Activated T-cell treated with anti-CD3 and anti-CD28 coated beads for 24 hours (primary cell): ENCODE data around the gene BBX.
"Not testable (repeated sequence)": the region's sequence is repeated elsewhere in the genome, so short reads cannot be mapped to it uniquely, and the experiment has no call there.

Experiments
- DNase-seq: peaks from one replicate; pipeline ENCODE4 v3.0.0-alpha.2; 2020; ENCODE audit warnings: low read depth

Gene BBX

DNA sequence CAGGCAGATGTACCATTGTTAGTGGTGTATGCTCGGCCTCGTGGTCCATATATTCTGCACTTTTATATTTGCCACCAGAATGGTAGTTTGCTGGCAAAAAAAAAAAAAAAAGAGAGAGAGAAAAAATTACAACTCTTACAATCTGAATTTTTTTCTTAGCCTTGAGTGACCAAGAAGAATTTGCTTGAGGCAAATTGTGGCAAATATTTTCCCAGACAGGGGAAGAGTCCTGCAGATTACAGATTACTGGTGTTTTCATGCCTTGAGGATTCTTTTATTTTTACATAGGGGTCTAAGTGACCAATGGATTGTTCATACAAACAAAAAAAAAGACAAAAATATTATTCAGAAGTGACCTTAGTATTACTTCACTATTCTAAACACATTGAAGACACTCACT lies 283.3 kb downstream of the BBX start:
- DNase-seq = no peak

DNA sequence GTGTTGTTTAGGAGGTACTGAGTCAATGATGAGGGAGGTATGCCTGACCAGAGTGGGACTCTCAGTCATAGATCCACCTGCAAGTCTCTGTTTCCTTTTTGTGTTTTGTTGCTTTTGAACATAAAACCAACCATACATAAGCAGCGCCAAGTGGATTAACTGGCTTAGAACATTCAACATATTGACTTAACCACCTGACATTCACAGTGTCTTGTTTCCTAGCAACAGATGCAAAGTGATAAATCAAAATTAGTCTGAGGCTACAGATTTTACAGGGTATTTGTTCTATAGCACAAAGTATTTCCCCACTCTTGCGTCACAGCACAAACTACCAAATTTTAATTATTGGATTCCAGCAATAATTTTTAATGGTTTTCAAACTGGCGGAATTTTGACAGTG lies 283.8 kb downstream of the BBX start:
- no peak for DNase-seq

DNA sequence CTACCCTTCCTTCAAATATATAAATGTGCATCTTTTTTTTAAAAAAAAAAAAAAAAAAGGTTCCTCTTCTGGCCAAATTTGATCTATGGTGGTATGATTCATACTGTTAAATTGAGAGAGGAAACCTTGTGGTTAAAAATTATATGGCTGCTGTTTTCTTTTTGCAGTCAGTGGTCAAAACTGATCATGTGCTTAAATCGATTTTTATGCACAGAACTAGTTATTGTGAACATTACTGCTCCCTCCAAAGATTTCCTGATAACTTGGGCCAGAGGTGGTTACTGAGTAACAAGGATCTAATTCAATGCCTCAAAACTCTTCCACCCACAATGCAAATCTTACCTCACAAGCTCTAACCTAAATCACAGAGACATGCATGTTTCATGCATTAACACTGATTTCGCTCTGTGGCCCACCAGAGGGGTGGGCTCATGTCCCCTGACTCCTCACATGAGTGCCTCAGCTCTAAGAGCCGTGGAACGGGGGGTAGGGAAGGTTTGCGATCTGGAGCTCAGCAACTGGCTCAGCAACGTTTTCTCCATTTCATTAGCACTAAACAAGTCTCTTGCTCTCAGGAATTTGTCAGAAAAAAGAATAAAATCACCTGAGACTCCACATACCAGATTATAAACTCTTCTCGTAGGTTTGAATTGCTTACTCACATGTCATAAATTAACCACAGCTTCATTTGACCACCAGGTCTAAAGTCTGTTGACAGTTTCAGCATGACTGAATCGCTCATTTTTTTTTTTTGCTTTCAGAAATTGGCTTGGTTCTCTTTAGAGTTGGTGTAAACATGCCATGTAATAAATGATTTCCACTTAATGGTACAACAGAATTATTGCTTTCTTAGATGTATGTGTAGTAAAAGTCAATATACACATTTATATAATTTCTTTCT lies 287.7 kb downstream of the BBX start:
- no peak for DNase-seq

DNA sequence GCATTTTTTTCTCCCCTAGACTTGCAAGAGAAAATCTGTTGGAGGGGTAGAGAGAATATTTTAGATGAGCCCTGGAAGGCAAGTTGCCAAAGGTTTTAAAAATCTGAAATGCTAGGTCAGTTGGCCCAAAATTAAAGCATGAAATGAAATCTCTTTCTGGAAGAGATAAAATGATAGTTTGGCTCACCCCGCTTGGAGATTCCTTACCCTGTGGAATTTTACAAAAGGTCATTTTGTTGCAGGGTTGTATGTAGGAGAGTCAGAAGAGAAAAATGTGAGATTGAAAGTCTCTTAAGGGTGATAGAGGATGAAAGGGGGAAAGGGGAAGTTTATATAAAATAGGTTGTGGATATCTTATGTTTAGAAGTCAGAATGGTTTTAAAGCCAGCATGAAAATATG lies 290.3 kb downstream of the BBX start:
- DNase-seq = no peak

DNA sequence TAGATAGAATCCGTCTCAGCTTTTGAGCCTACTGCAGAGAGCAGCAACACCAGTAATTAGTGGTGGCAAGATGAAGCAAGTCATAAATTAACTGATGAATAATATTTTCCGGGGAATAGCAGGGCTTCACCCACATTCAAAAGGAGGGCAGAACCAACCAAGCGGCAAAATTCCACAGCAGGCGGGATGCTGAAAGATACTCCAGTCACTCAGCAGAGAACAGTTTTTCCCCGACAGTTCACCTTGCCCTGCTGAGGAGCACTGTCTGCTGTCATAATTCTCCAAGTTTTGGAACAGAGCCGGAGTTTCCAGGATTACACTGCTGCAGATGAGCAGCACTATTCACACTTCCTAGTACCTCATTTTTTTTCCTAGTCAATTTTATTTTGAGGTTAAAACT lies 293.3 kb downstream of the BBX start:
- no peak for DNase-seq

DNA sequence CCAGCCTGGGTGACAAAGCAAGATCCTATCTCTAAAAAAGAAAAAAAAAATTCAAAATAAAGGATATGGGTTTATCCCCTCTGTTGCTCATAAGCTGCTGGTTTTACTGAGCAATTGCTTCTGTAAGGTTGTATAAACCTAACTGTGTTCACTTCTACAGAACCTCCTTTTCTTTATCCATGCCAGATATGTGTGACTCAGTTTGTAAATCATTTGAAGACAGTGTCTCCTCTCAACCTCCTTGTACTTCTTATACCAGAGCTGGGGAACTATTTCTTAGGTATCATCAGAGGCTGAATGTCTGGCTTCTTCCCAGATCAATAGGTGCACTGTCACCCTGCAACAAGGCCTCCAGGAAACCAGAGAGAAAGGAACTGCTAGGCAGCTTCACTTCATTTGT lies 294.3 kb downstream of the BBX start:
- DNase-seq = no peak

DNA sequence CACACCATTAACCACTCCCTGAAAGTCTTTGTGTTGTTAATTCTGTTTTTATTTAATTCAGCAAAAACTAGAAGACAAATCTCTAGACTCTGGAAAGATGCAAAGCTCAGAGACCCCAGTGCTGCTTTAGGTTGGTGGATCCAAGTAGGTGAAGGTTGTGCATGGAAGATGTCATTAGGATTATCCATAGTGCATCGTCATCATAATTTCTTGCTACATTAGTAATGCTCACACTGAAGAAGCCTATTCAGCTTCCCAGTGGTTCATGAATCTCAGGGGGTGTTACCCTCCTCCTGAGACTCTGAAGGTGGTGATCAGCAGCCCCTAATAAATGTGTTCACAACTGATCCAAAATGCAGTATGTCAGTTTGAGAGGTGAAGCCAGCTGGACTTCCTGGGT lies 295.3 kb downstream of the BBX start:
- DNase-seq = no peak

DNA sequence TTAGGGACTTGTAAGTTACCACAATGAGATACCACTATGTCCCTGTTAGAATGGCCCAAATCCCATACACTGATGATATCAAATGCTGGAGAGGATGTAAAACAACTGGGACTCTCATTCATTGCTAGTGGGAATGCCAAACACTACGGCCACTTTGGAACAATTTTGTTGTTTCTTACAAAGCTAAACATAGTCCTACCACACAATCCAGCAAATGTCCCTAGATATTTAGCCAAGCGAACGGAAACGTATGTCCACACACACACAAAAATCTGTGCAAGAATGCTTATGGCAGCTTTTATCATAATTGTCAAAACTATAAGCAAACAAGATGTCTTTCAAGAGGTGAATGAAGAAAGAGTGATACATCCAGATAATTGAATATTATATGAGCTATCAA lies 296.9 kb downstream of the BBX start:
- DNase-seq = no peak

DNA sequence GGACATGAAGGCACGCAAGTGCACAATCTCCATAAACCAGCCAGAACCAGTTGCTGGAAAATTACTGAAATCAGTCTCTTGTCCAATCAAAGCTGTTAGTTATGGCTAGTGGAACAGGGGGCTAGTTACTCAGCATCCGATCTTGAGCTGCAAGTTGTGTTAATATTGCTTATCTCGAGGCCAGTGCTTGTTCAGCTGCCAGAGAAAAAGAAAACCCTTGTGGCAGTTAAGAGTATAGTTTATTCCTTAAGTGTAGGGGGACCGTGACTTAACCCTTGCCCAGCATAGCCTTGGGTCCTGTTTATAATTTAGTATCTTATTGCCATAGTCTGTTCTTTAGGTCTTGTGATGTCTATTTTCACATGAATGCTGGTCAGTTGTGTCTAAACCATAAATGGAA lies 299.5 kb downstream of the BBX start:
- no peak for DNase-seq

DNA sequence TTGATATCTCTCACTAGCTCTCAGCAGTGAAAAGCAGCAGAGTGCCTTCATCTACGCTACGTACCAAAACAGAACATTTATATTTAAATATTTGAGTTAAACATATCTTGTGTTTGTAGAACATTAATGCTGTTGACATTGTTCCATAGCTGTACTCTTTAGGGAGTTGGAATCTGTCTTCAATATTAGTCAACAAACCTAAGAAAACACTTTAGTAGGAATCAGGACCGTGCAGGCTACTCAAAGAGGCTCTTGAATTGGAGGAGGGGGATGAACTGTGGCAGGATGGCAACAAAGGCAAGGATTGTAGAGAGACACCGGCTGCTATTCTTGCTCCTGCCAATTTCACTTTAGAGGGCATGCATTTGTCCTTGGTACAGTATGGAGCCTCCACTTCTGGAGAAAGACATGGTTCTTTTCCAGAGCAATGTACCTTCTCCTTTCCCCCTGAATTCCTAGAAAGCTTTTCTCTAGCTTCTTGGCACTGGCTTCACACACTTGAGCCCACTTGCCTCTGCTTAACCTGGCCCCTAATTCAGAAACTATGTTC lies 302.1 kb downstream of the BBX start:
- DNase-seq = no peak

DNA sequence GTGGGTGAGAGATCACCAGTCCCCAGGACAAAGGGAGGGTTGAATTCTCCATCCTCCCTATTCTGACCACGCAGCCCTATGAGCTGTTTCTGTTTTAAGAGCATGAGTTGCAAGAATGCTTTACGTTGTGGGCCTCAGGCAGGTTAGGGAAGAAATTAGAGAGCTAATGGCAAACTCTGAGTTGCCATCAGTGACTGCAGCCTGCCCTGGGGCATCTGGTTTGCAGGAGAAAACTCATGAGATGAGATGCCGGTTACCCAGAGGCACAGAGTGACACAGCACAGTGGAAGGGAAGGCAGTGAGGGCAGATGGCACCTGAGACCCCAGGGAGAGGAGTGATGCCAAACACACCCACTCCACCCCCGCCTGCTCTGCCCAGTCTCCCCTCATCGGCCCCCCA lies 302.8 kb downstream of the BBX start:
- DNase-seq = no peak

DNA sequence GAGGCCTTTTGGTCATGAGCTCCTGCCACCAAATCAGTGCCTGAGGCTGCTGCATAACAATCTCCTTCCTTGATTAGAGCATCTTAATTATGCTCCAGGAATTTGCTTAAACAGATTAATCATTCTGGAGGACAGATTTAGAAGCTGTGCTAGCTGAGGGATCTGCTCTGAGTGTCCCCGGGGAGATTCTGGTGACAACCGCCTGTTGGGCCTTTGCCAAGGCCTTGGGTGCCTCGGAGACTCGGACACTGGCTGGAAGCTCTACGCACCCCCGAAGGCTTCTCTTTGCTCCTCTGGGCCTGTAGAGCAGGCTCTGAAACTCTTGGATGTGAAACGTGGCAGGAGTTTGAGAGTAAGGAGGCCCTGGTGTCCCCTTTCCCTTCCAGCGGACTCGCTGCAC lies 304.0 kb downstream of the BBX start:
- DNase-seq = no peak

DNA sequence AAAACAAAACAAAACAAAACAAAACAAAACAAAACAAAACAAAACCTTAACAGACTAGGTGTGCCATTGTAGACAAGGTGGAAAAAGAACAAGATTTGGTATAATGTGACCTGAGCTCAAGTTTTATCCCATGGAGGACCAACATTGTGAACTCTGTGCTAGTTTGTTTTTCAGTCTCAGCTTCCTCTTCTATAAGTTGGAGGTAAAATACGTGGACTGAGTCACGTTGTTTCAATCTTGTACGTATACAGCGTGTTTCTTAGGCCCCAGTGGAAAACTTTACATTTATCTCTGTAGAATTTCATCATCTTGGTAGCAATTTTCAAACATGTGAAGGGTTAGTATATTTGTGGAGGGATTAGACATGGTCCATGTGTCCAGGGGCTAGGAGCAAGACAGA lies 306.4 kb downstream of the BBX start:
- DNase-seq = no peak

DNA sequence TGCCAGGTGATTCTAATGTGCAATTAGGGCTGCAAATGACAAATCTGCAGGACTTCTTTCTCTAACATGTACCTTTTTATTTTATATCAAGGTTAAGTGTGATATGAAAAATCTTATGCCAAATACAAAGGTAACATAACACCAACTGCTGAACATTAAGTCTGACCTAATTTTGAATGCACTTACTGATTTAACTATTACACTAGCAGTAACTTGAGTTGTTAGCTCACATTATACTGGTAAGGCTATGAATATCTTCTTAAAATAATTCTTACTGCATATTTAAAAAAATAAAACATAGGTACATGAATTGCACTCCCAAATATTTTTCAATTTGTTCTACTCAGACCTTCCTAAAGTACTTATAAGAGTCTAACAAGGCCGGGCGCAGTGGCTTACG lies 308.8 kb downstream of the BBX start:
- DNase-seq = no peak

DNA sequence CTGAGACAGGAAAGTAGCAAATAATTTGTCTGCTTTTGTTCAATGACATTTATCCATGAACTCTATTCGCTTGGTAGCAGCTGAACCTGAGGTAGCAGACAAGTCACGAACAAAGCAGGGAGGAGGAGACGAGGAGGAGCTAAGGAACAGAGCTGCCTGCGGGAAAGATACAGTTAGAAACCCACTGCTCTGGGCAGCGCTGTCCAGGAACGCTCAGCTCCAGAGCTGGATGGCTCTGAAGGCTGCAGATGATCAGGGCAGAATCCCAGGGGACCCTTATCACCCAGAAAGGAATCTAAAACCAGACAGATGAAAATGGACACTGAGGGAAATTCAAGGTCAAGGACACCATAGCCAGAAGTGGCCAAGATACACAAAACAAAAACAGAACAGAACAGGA lies 310.3 kb downstream of the BBX start:
- DNase-seq = no peak

DNA sequence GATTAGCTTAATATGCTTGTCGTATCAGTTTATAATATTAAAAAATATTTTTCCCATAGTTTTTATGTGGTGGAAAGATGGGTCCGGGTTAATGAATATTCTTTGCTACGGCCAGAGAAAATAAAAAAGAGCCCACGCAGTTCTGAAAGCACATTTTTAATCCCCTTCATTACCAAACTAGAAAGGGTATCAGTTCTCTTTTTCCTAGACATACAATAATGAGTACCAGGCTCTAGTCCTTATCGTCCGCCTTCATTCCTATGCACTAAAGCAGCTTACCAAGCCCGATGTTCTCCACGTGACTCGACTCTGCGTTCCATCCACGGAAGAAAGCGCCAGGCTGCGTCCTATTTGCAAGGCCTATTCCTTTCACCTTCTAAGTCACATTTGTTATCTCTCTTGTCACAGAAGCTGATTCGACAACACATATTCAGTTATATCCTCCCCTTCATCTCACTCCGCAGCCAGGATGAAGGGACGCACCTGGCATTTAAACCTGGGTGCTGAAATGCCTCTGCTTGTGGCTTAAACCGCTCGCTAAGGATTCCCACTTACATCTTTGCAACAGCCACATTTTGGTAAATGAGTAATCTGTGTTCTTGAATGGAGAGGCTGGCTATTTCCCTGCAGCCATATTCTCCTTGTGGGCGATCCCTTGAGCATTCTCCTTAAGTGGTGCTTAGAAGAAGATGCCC lies 311.1 kb downstream of the BBX start:
- no peak for DNase-seq

DNA sequence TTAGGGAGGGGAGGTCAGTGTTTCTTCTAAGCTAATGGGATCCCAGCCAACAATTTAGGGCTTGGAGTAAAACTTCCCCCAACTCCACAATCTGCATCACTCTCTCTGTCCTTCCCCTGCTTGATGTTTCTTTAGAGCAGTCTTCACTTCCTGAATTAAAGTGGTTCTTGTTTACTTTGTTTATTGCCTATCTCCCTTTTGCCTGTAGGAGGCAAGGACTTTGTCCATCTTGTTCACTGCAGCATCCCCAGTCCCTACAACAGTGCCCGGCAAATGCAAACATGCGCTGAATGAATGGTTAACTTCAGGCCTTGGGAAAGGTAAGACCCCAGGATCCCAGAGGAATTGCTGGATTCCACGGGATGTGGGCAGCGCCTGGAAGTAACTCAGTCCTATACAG lies 312.2 kb downstream of the BBX start:
- not testable (repeated sequence) for DNase-seq

DNA sequence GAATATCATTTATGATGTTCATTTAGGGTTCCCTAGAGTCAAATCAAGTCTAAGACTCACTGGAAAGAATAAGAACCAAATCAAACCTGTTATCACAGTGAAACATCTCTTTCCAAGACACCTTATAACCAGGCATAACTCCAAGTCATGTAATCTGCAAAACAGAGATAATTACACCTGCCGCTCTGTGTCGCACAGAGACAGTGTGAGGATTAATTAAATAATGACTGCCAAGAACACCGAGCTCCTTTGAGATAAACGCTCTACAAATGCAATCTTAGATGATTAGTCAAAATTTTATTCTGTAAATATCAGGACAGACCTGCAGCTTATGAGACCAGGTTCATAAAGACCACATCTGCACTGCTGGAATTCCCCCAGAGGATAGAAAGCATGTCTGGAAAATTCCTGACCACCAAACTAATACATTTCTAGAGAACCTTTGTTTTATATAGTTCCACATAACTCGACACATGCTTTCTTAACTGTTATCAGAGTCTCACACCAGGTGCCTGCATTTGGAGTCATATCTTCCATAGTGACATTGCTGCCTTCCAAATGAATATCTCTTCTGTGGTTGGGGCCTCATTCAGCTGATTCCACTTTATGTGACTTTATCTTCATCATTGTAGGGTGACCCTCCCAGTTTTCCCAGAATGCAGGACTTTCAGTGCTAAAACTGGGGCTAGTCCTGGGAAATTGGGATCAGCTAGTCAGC lies 315.3 kb downstream of the BBX start:
- no peak for DNase-seq

DNA sequence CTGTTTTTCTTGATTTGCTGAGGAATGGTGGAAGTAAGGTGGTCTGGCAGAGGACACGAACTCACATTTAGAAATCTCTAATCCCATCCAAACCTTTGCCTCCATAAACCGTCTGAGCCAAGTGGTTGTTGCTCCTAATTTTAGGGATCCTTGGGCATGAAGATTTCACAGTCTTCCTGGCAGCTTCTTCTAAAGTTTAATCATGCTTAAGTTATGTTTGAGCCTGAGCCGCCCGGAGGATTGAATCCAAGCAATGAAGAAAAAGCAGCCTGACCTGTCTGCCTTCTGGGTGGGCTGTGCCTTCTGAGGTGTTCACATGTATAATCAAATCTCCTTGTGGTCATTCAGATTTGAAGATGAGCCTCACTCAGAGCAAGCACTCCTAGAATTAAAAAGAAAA lies 319.1 kb downstream of the BBX start:
- no peak for DNase-seq

DNA sequence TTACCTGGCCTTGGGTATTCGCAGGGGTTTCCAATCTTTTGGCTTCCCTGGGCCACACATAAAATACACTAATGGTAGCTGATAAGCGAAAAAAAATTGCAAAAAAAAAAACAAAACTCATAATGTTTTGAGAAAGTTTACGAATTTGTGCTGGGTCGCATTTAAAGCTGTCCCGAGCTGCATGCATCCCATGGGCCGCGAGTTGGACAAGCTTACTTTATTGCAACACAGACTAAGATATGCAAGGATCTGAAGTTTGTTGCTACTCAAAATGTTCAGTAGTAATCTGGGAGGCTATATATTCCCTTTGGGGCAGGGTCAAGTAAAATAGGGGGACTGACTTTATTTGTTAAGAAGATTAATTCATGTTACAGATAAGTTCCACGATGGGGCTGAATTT lies 320.2 kb downstream of the BBX start:
- DNase-seq = no peak

DNA sequence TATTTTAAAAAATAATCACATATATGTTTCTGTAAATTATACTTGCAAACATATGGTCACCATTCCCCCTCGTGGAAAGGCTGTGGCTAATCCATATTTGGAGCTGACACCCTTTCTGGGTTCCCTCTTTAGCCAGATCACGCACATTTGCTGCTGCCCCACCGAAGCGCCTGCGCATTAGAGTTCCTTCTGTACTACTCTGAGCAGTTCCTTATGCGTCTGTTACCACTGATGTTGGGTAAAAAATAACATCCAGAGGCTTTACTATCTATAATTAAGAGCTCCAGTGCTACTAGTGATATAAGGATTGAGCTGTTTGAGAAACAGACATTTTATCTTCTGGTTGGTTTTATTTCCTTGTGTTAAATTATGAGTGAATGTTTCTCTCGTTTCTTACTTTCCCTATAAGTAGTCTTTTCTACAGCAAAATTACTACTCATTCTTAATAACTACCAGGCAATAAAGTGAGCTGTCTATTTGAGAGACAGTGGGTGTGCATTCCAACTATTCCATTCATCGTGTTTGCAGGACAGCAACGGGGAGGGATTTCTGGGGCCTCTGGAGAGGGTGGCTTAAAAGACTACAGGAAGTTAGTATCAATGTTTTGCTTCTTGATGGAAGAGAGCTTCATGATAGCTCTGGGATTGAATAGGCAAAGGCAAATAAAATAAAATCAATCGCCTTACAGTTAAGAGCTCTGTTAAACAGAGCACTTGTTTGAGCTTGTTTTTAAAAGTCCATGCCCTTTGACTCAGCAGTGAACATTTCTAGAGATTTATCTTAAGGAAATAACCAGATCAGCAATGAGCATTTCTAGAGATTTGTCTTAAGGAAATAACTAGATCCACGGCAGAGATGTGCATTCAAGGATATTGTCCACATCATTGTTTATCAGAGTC lies 322.9 kb downstream of the BBX start:
- DNase-seq = no peak
